ENCODE measurements around the gene MAL.

Gene MAL

GRCh38 chr2:94997981-94998930 is 27.3 kb upstream of the MAL start:
- DNase-seq: no peak

DNA sequence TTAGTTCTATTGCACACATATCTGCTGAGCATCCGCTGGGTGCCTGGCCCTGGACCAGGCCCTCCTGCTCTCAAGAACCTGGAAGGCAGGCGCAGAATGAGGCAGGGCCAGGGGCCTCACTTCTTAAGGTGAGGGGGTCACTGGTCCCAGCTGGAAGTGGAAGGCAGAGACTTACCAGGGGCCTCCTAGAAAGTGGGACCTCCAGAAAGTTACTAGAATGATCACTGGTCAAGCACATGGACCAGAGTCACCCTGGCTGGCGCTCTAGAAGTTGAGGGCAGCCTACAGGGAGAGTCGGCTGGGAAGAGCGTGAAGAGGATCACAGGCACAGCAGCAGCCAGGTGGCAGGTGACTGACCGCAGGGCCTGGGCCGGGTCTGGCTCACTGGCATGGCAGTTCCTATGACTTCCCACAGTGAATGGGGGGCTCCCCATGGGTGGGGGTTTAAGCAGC is 26.1 kb upstream of the MAL start:
- no peak for DNase-seq

- DNase-seq: no peak
These were observed 24.4 kb upstream of the MAL start for GRCh38 chr2:95001051-95001562.

- no peak for DNase-seq
These were observed 23.8 kb upstream of the MAL start for GRCh38 chr2:95001701-95002100.

DNA sequence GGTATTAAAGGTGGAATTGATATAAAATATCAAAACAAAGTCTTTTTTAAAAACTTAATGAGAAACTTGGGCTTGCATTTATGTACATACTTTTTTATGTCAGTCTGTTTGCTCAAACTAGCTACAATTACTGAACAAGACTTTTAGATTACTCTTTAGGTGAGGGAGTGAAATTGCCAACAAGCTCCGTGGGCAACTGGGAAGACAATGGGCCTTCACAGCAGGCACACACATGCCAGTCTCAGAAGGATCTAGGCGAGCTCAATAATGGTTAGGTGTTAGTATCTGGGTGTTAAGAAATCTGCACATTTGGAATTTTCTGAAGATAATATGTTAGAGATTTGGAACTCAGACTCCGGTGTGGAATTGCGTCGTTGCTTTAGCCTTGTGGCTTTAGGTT is 23.0 kb upstream of the MAL start:
- DNase-seq: no peak

DNA sequence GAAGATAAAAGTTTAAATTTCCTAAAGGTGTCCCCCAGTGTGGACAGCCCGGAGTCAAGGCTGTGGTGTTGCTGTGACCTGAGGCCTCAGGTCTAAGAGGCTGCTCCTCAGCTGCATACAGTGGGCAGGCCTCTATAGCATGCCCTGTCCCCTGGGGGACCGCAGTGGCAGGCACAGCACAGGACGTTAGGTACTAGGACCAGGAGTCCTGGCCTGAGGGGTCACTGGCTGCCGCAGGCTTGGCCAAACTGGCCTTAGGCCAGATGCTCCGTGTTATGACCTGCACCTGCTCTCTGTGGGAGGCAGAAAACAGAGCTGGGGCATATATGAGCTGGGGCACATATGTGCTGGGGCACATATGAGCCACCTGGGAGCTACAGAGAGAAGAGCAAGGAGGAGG is 21.2 kb upstream of the MAL start:
- no peak for DNase-seq

DNA sequence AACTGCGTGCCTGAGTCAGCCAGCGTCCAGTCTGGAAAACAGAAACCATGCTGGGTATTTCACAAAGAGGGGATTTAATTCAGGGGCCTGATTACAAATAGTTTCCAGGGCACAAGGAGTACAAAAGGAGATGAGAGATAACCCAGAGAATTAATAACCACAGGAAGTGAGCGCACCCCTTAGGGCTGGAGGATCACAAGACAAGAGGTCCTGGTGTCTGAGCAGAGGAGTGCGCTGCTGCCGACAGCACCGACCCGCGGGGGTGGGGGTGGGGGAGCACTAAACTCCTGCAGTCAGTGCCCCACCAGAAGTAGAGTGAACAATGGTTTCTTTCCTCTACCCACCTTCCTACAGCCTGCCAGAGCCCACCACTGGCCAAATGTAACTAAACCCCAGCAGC is 20.8 kb upstream of the MAL start:
- DNase-seq: no peak

- DNase-seq: no peak
These were observed 19.8 kb upstream of the MAL start for GRCh38 chr2:95005726-95006125.

DNA sequence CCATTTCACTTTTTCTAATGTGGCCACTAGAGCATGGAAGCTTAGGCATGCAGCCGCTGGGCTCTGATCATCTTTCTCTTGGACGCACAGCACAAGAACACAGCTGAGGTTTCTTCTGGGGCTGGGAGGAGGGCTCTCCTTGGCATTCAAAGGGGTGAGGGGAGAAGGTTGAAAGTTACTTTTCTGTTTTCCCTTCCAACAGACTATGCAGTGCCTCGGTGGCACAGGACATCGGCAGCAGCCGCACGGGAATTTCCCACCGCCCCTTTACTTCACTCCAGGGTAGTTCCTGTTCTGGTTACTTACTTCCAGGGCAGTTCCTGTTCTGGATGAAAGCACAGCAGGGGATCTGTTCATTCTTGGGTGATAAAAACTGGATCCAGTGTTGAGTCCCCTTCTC is 18.9 kb upstream of the MAL start:
- DNase-seq: no peak

- no peak for DNase-seq
These were observed 18.4 kb upstream of the MAL start for GRCh38 chr2:95007031-95007609.

- DNase-seq: no peak
These were observed 17.7 kb upstream of the MAL start for GRCh38 chr2:95007822-95008221.

GRCh38 chr2:95008306-95008705 is 17.2 kb upstream of the MAL start:
- no peak for DNase-seq

GRCh38 chr2:95008996-95009395 is 16.5 kb upstream of the MAL start:
- DNase-seq: no peak

DNA sequence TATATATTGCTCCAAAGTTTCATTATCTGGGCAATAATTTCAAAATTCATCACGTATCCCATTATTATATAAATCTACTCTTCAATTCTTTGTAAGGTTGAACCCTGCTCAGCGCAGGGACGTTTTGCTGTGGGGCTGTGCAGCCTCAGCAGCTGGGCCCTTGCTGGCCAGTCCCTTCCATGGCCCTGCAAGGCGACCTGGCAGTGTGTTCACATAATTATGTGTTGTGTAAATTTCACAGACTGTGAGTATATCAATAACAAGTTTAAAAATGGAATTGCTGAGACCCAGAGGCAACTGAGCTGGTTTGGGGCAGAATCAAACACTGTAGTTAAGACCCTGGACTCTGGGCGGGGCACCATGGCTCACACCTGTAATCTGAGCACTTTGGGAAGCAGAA is 16.1 kb upstream of the MAL start:
- DNase-seq: no peak

DNA sequence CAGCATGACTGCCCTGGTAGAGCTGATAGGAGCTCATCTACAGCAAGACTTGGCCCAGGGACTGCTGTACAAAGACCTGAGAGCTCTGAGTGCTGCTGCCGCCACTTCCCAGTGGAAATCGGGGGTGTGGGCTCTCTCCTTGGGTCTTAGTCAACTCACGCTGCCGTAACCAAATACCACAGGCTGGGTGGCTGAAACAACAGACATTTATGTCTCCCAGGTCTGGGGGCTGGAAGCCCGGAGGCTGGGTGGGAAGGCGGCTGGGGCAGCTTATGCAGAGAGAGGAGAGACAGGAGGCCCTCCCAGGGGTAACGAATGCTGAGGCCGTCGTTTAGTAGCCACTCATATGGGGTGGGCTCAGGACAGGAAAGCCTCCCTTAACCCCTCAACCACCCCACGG is 15.4 kb upstream of the MAL start:
- no peak for DNase-seq

GRCh38 chr2:95010718-95011117 is 14.8 kb upstream of the MAL start:
- no peak for DNase-seq

- DNase-seq: no peak
These were observed 12.5 kb upstream of the MAL start for GRCh38 chr2:95012881-95013550.

- no peak for DNase-seq
These were observed 11.8 kb upstream of the MAL start for GRCh38 chr2:95013726-95014125.

DNA sequence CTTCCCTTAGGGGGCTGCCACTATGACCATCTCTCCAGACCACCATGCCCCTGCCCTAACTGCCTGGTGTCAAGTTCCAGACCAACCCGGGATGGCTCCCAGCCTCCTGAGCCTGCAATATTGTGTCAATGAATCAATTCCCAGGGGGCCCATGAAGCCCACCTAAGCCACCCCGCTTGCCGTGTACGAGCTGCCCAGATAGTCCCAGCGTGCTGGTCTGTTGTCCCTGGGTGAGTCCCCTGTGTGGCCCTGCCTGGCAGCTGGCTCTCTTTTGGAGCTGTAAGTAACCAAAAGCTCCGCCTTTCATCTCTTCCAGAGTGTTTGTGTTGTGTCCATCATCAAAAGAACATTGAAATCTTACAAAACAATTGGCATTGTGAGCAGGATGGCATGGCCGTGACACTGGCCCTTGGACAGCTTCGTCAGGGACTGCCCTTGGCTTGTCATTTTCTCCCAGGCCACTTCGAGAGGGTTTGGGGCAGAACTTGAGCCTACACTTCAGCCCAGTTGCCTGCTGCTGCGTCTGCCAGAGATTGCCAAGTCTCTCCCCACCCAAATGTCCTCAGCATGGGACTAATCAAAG is 11.3 kb upstream of the MAL start:
- no peak for DNase-seq

- no peak for DNase-seq
These were observed 10.1 kb upstream of the MAL start for GRCh38 chr2:95015261-95015912.

DNA sequence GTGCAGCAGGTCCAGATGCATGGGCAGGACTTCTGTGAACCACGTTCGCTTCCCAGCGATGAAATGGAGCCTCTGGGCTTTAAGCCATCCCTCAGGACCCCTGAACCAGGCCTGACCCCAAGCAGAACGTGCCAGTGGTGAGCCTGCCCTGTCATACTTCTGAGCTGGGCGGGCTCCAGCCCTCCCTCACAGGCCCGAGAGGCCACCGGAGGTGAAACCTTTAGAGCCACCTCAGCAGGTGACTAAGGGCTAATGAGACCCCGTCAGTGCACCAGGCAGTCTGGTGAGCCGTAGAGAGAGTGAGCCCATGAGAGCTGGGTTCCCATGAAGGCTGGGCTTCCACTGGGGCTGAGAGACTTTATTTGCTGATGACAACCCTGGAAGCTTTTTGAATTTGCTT is 8.9 kb upstream of the MAL start:
- no peak for DNase-seq

DNA sequence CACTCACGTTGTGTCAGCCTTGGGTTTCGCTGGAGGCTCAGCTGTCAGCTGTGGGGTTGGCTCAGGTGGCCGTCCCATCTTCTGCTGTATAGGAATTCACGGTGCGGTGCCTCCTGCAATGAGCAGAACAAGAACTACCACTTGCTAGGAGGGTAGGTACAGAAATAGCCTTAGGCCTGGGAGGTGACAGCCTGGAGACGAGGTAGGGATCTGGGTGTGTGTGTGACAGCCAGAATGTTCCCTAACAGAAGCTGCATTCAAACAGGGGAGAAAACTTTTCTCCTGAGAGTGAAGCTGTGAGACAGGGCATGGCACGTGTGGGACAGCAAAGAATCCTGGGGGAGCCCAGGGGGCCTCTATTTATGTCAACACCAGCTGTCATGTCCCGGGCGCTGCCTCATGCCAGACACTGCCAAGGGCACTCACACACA is 8.4 kb upstream of the MAL start:
- no peak for DNase-seq

DNA sequence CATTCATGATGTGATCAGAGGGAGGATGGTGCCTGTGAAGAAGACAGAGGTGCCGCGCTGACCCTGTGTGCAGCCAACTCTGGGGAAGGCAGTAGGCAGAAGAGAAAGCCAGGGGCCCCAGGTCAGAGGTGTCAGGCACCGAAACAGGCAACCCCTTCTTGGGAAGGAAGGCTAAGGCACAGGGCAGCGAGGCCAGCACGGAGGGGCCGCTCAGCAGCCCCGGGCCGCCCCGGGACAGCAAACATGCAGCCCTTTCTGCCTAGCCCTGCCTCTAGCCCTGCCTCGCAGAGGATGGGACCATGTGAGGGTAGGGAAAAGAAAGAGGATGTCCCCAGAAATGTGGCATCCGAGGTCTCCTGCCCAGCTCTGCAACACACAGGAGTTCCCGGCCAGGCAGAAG is 7.7 kb upstream of the MAL start:
- DNase-seq: no peak

All from GOT3 (cell line).